IPS-11a (cell line): ENCODE data around the gene IMPDH2.
A peak's percentile ranks its signal among the peaks of the same experiment; 100 is the strongest.

Experiments used
- H3K4me3 ChIP-seq: one replicate; pipeline ENCODE4 v1.5.1; 2013; ENCODE audit warnings: low read depth, low read length, control low read depth

Gene IMPDH2

GRCh38 chr3:49021813-49022687 is 7.1 kb downstream of the IMPDH2 start, which contains the start of gene NDUFAF3:
TSS of gene NDUFAF3 (plus strand) at chr3:49022121. CDS start at chr3:49022145, 24 bp downstream.
- peak within 1 kb of the TSS; percentile 98 for H3K4me3 ChIP-seq

GRCh38 chr3:49021213-49021812 is 7.9 kb downstream of the IMPDH2 start:
- peak overlapping the region; percentile 98 for H3K4me3 ChIP-seq

GRCh38 chr3:49020330-49021212 is 8.6 kb downstream of the IMPDH2 start:
- H3K4me3 ChIP-seq: peak overlapping the region; percentile 98

- peak overlapping the region; percentile 98 for H3K4me3 ChIP-seq
These were observed 9.3 kb downstream of the IMPDH2 start for GRCh38 chr3:49019941-49020329.

GRCh38 chr3:49018707-49019006 is 10.5 kb downstream of the IMPDH2 start:
- H3K4me3 ChIP-seq: peak overlapping the region; percentile 82

GRCh38 chr3:49017971-49018706 is 11.1 kb downstream of the IMPDH2 start, which contains the start of gene DALRD3:
TSS of gene DALRD3 (minus strand) at chr3:49018580. CDS start at chr3:49018564, 16 bp downstream.
- peak within 1 kb of the TSS; percentile 82 for H3K4me3 ChIP-seq

DNA sequence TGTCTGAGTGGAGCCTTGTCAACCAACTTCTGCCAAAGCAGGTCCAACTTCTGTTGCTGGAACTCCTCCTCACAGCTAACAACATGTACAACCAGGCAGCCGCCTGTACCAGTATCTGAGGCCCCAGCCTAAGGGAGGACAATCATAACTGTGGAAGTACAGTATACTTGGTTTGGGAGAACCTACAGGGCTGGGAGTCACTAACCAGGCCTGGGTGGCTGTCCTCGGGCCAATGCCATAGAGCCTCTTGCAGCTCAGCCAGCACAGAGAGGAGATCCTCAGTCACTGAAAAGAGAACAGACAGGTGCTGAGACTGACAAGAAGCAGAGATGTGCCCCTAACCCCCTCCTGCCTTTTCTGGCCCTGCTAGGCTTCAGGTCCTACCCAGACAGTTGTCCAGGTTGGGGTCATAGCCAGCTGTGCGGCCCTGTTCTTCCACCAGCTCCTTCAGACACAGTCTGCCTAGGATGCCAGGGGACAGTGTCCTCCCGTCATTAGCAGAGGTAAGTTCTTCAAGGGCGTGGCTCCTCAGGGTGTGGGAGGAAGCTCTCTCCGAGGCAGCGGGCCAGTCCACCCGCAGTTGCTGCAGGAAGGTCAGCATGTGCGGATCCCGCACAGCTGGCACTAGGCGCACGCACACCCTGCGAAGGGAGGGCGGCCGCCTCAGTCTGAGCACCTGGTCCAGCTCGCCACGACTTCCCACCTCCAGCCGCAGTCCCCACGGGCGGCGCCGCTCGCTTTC is 11.8 kb downstream of the IMPDH2 start:
- peak overlapping the region; percentile 82 for H3K4me3 ChIP-seq

- no peak overlapping the region for H3K4me3 ChIP-seq
These were observed 12.6 kb downstream of the IMPDH2 start for GRCh38 chr3:49016414-49017228.

- H3K4me3 ChIP-seq: no peak overlapping the region
These were observed 13.4 kb downstream of the IMPDH2 start for GRCh38 chr3:49015765-49016164.

- H3K4me3 ChIP-seq: no peak overlapping the region
These were observed 14.1 kb downstream of the IMPDH2 start for GRCh38 chr3:49015072-49015471.

DNA sequence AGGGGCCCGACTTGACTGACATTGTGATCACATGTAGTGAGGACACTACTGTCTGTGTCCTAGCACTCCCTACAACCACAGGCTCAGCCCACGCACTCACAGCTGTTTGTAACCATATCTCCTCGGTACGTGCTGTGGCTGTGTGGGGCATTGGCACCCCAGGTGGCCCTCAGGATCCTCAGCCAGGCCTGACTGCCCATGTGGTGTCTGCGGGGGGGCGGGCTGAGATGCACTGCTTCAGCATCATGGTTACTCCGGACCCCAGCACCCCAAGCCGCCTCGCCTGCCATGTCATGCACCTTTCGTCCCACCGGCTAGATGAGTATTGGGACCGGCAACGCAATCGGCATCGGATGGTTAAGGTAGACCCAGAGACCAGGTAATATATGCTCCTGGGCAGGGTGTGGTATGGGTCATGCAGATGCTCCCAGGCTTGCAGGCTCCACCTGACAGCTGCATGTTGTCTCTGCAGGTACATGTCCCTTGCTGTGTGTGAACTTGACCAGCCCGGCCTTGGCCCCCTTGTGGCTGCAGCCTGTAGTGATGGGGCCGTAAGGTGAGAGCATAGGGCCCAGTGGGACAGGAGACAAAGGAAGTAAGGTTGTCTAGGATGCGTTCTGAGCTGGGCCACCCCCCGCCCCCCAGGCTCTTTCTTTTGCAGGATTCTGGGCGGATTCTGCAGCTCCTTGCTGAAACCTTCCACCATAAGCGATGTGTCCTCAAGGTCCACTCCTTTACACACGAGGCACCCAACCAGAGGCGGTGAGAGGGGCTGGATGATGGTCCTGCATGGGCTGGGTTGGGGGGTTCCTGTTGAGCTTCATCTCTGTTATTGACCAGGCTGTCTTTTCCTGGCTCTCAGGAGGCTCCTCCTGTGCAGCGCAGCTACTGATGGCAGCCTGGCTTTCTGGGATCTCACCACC is 15.2 kb downstream of the IMPDH2 start:
- no peak overlapping the region for H3K4me3 ChIP-seq

- H3K4me3 ChIP-seq: no peak overlapping the region
These were observed 16.0 kb downstream of the IMPDH2 start for GRCh38 chr3:49013113-49013737.

DNA sequence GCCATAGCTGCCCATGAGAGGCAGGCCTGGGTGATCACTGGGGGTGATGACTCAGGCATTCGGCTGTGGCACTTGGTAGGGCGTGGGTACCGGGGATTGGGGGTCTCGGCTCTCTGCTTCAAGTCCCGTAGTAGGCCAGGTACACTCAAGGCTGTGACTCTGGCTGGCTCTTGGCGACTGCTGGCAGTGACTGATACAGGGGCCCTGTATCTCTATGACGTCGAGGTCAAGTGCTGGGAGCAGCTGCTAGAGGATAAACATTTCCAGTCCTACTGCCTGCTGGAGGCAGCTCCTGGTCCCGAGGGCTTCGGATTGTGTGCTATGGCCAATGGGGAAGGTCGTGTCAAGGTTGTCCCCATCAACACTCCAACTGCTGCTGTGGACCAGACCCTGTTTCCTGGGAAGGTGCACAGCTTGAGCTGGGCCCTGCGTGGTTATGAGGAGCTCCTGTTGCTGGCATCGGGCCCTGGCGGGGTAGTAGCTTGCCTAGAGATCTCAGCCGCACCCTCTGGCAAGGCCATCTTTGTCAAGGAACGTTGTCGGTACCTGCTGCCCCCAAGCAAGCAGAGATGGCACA is 16.7 kb downstream of the IMPDH2 start:
- H3K4me3 ChIP-seq: no peak overlapping the region

DNA sequence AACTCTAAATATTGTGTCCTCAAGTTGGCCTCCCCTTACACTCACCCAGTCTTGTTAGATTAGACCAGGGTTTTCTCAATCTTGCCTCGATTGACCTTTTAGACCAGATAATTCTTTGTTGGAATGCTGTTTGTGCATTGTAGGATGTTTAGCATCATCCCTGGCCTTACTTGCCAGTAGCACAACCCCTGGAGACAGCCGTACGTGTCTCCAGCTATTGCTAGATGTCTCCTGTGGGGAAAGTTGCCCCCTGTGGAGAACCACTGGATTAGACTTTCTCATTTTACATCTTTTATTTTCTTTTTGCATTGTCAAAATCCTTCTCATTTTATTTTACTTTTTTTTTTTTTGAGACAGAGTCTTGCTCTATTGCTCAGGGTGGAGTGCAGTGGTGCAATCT is 19.8 kb downstream of the IMPDH2 start:
- no peak overlapping the region for H3K4me3 ChIP-seq

DNA sequence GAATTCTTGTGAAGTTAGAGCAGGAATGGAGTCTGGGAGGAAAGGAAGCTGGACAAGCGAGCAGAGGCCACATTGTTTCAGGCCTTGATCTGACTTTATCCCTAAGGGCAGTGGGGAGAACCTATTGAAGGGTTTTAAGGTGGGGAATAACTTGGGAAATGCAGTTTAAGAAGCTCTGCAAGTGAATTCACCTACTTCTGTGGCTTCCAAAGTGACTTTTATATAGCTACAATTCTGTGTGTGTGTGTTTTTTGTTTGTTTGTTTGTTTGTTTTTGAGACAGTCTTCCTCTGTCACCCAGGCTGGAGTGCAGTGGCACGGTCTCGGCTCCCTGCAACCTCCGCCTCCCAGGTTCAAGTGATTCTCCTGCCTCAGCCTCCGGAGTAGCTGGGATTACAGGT is 20.6 kb downstream of the IMPDH2 start:
- H3K4me3 ChIP-seq: peak overlapping the region; percentile 52

DNA sequence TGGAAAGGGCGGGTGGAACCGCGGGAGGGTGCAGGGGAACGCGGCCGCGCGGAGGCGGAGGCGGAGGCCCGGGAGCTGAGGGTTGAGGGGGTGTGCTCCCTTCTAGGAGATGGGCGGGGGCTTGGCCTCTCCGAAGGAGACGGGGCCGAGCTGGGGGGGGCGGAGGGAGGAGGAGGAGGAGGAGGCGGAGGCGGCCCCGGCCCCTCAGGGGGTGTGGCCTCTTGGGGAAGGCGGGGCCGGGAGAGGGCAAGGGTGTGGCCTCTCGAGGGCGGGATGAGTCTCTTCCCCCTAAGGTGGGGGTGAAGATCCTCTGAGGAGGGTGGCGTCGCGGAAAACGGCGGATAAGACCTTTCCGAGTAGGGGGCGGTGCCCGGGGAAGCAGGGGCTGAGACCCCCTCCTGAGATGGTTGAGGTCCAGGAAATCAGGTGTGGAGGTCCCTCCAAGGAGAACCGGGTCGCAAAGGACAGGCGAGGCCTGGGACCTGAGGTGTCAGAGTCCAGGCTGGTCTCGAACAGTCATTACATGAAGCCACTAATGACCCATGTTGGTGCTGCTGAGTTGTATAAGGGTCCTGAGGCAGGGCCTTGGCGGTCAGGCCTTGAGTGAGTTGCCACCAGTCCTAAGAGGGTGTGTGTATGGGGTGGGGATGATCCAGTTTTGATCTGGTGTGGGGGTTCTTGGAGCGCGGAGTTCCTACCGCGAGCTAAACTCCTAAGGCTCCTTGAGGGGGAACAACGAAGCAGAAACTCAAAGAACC is 21.2 kb downstream of the IMPDH2 start:
- peak overlapping the region; percentile 94 for H3K4me3 ChIP-seq
